Neural cell (in vitro differentiated cells): Measurements from ENCODE around the gene PMEL.

Experiments used
- EP300 ChIP-seq: fragments of 450-650 bp; conservative IDR thresholded peaks from 2 replicates; pipeline ENCODE4 v1.6.1; 2014; ENCODE audit warnings: antibody characterized with exemption, mild to moderate bottlenecking, moderate library complexity; ENCODE audit not compliant: poor library complexity, severe bottlenecking
- EZH2 ChIP-seq: fragments of 200-600, 300-800 bp; shearing (Covaris generic), sonication (generic); IDR thresholded peaks from 2 replicates; pipeline ENCODE4 v1.6.1; 2014; ENCODE audit warnings: antibody characterized with exemption, low read length, borderline replicate concordance, mild to moderate bottlenecking; ENCODE audit not compliant: insufficient read depth, poor library complexity, severe bottlenecking
- MXI1 ChIP-seq: fragments of 450-650 bp; conservative IDR thresholded peaks from 2 replicates; pipeline ENCODE4 v1.6.1; 2014; ENCODE audit warnings: antibody characterized with exemption, mild to moderate bottlenecking; ENCODE audit not compliant: poor library complexity, severe bottlenecking
- POLR2AphosphoS5 ChIP-seq: IDR thresholded peaks from 2 replicates; pipeline ENCODE4 v1.6.1; 2012
- RAD21 ChIP-seq: fragments of 450-650 bp; conservative IDR thresholded peaks from 2 replicates; pipeline ENCODE4 v1.6.1; 2014; ENCODE audit warnings: antibody characterized with exemption, mild to moderate bottlenecking, moderate library complexity
- SMC3 ChIP-seq: fragments of 450-650 bp; conservative IDR thresholded peaks from 2 replicates; pipeline ENCODE4 v1.6.1; 2014; ENCODE audit warnings: antibody characterized with exemption, mild to moderate bottlenecking, moderate library complexity; ENCODE audit not compliant: poor library complexity
- TAF1 ChIP-seq: IDR thresholded peaks from 2 replicates; pipeline ENCODE4 v1.6.1; 2012; ENCODE audit warnings: low read depth
- TF ChIP-seq, protein P1 (sequence below): fragments of 450-650 bp; IDR thresholded peaks from 2 replicates; pipeline ENCODE4 v1.5.1; 2014; ENCODE audit warnings: antibody characterized with exemption, mild to moderate bottlenecking, moderate library complexity; ENCODE audit not compliant: poor library complexity, severe bottlenecking
- TF ChIP-seq, protein P2 (sequence below): IDR thresholded peaks from 2 replicates; pipeline ENCODE4 v1.6.1; 2012; ENCODE audit warnings: borderline replicate concordance

DNA sequence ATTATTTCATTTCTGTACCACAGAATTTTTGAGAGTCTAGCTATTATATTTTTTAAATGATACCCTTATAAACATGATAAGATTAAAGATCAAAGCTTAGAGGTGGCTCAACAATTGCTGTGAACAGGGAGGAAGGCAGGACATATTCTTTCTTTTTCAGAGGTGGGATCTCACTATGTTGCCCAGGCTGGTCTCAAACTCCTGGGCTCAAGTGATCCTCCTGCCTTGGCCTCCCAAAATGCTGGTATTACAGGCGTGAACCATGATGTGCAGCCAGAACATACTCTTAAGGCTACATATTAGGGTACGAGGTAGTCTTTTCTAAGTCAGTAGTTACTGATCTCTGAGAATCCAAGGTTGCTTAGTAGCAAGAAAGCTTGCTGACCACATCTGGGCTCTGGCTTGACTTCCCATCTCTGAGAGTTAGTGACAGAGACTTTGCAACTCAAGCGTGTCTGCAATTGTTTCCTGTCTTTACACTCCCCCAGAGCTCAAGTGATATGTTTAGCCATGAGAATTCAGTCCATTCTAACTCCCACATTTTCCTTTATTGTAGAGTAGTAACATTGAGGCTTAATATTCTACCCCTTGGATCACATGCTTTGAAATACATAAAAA is 16.6 kb upstream of the PMEL start:
- no peak for TF ChIP-seq MXI1
- TF ChIP-seq, protein P1, sequence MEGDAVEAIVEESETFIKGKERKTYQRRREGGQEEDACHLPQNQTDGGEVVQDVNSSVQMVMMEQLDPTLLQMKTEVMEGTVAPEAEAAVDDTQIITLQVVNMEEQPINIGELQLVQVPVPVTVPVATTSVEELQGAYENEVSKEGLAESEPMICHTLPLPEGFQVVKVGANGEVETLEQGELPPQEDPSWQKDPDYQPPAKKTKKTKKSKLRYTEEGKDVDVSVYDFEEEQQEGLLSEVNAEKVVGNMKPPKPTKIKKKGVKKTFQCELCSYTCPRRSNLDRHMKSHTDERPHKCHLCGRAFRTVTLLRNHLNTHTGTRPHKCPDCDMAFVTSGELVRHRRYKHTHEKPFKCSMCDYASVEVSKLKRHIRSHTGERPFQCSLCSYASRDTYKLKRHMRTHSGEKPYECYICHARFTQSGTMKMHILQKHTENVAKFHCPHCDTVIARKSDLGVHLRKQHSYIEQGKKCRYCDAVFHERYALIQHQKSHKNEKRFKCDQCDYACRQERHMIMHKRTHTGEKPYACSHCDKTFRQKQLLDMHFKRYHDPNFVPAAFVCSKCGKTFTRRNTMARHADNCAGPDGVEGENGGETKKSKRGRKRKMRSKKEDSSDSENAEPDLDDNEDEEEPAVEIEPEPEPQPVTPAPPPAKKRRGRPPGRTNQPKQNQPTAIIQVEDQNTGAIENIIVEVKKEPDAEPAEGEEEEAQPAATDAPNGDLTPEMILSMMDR = no peak
- no peak for TF ChIP-seq SMC3
- TF ChIP-seq POLR2AphosphoS5 = no peak
- TF ChIP-seq EZH2 = no peak
- no peak for TF ChIP-seq RAD21
- no peak for TF ChIP-seq EP300
- no peak for TF ChIP-seq TAF1
- TF ChIP-seq, protein P2, sequence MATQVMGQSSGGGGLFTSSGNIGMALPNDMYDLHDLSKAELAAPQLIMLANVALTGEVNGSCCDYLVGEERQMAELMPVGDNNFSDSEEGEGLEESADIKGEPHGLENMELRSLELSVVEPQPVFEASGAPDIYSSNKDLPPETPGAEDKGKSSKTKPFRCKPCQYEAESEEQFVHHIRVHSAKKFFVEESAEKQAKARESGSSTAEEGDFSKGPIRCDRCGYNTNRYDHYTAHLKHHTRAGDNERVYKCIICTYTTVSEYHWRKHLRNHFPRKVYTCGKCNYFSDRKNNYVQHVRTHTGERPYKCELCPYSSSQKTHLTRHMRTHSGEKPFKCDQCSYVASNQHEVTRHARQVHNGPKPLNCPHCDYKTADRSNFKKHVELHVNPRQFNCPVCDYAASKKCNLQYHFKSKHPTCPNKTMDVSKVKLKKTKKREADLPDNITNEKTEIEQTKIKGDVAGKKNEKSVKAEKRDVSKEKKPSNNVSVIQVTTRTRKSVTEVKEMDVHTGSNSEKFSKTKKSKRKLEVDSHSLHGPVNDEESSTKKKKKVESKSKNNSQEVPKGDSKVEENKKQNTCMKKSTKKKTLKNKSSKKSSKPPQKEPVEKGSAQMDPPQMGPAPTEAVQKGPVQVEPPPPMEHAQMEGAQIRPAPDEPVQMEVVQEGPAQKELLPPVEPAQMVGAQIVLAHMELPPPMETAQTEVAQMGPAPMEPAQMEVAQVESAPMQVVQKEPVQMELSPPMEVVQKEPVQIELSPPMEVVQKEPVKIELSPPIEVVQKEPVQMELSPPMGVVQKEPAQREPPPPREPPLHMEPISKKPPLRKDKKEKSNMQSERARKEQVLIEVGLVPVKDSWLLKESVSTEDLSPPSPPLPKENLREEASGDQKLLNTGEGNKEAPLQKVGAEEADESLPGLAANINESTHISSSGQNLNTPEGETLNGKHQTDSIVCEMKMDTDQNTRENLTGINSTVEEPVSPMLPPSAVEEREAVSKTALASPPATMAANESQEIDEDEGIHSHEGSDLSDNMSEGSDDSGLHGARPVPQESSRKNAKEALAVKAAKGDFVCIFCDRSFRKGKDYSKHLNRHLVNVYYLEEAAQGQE = no peak
